HG03060 (cell line): Measurements from ENCODE around the gene EIF2AK2.
"Not testable (repeated sequence)": the region's sequence is repeated elsewhere in the genome, so short reads cannot be mapped to it uniquely, and the experiment has no call there.

Experiments used
- ATAC-seq: cut with Tn5 transposase; IDR thresholded peaks from one replicate; pipeline ENCODE4 v1.9.1; 2021; ENCODE audit warnings: low read depth, moderate number of reproducible peaks; ENCODE audit not compliant: unreplicated experiment

EIF2AK2 gene

GRCh38 chr2:37156857-37157714, at the start of gene EIF2AK2:
EIF2AK2 (minus strand) TSS chr2:37156980; CDS start chr2:37147806, 9,174 bp downstream.
- peak; percentile 64 for ATAC-seq

- no peak for ATAC-seq
These were observed 49.0 kb upstream of the EIF2AK2 start for GRCh38 chr2:37205689-37206341.

DNA sequence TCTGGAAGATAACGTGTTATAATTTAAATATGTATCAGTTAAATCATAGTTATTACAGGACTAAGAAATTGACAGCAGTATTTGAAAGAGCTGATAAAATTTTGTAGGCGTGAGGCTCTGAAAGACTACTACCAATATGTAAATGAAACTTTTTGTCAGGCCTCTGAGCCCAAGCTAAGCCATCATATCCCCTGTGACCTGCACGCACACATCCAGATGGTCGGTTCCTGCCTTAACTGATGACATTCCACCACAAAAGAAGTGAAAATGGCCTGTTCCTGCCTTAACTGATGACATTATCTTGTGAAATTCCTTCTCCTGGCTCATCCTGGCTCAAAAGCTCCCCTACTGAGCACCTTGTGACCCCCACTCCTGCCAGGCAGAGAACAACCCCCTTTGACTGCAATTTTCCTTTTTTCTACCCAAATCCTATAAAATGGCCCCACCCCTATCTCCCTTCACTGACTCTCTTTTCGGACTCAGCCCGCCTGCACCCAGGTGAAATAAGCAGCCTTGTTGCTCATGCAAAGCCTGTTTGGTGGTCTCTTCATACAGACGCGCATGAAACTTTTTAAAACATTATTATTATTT, 48.4 kb upstream of the EIF2AK2 start:
- not testable (repeated sequence) for ATAC-seq

DNA sequence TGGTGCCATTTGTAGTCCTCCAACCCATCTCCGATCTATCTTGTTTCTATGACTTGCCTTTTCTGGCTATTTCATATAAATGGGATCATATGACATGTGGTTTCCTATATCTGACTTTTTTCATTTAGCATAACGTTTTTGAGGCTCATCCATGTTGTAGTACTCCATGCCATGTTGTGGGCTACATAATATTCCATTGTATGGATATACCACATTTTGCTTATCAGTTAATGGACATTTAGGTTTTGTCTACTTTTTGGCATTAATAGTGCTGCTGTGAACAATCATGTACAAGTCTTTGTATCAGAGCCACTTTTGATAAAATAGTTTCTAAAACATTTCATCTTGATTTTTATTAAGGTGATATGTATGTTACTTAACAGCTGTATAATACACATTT, 46.9 kb upstream of the EIF2AK2 start:
- ATAC-seq: no peak

GRCh38 chr2:37201766-37202165, 45.0 kb upstream of the EIF2AK2 start:
- no peak for ATAC-seq

GRCh38 chr2:37201208-37201607, 44.4 kb upstream of the EIF2AK2 start:
- no peak for ATAC-seq

DNA sequence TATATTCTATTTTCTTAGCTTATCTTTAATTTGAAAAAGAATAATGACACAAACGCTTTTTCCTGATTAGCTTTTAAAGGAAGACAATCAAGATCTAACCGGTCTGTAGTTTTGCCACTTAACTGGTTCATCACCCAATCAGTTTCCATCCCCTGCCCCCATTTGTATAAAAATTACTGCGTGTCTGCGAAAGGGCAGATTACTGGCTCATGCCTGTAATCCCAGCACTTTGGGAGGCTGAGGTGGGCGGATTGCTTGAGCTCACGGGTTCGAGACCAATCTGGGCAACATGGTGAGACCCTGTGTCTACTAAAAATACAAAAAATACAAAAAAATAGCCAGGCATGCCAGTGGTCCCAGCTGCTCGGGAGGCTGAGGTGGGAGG, 41.9 kb upstream of the EIF2AK2 start:
- ATAC-seq: no peak

GRCh38 chr2:37196320-37197195, 39.8 kb upstream of the EIF2AK2 start, which contains the start of gene CEBPZOS:
CEBPZOS (plus strand) TSS chr2:37196496; CDS start chr2:37199705, 3,209 bp downstream.
- ATAC-seq: peak; percentile 55

DNA sequence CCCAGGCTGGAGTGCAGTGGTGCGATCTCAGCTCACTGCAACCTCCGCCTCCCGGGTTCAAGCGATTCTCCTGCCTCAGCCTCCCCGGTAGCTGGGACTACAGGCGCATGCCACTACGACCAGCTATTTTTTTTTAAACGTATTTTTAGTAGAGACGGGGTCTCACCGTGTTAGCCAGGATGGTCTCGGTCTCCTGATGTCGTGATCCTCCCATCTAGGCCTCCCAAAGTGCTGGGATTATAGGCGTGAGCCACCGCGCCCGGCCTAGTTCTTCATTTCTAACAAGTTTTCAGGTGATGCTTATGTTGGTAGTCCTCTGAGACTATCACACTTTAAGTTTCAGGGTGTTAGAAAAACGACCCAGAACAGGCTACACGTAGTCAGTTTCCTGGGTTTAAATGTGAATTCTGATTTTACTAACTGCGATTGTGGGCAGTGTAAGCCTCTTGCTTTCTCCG, 39.1 kb upstream of the EIF2AK2 start:
- not testable (repeated sequence) for ATAC-seq

GRCh38 chr2:37192551-37192950, 35.8 kb upstream of the EIF2AK2 start:
- ATAC-seq: no peak

DNA sequence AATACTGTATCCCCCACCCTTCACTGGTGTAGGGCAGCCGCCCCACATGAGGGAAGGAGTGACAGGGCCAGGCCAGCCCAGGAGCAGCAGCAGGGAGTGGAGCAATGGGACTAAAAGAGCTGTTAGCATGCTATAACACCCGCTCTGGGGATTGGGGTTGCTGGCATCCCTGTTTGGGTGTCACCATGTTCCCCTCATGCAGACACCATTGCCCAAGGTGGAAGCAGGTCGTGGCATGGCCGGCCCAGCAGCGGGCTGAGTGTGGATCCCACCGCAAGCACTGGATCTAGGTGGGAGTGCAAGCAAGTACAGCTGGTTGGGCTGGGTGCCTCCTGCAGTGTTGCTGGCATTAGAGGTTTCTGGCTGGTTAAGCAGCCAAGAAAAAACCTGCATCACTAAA, 35.0 kb upstream of the EIF2AK2 start:
- no peak for ATAC-seq

DNA sequence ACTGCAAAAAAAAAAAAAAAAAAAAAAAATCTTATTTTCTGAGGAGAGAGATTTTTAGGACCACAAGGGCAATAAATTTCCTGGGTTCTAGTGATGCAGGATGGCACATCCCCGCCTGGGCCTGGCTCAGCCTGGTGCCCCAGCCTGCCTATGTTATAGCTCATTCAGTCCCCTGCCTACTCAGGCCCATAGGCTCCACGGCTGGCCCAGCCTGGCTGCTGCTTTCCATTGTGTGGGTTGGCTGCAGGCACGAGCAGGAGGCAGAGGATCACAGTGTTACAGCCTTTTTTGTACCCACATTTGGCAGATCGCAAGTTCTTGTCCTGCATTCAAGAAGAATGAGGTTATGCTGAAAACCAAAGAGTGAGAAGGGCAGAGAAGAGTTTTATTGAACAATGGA, 34.5 kb upstream of the EIF2AK2 start:
- no peak for ATAC-seq

DNA sequence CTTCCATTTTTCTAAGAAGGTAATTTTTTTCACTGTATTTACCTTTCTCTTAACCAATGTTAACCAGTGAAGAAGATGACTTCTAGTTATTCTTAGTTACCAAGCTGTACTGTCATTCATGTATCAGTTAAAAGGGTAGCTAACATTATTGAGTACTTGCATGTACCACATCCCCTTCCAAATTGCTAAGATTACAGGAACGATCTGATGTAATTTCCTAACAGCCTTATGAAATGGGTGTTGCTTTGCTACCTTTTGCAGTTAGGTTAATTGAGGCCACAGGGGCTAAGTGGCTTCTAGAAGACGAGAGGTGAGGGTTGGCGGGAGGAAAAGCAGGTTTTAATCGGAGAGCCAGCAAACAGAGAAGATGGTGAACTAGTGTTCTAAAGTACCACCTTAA, 33.5 kb upstream of the EIF2AK2 start:
- no peak for ATAC-seq

GRCh38 chr2:37189452-37190153, 32.8 kb upstream of the EIF2AK2 start:
- no peak for ATAC-seq

DNA sequence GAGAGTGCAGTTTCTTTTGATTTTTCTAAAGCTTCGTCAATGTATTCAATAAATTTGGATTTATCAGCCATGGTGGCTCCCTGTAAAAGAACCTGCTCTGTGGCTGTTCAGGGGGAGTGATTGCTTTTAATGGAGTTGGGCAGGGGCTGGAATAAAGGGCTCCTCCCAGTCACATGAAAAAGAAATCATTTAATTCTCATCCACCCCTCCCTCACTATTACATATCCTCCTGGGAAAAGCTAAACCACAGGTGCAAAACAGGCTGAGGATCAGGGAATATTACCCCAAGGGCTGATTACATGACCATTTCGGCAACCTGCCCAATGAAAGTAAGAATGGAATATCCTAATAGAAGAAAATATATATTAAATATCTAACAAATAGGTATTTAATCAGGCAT, 31.8 kb upstream of the EIF2AK2 start, which contains the start of gene SULT6B1:
Gene SULT6B1, minus strand, starts transcription at position 101 of the 400 bp plus-strand sequence. Its CDS starts 30 bp downstream, at position 71.
- no peak for ATAC-seq

- ATAC-seq: no peak
These were observed 25.2 kb upstream of the EIF2AK2 start for GRCh38 chr2:37181726-37182684.

GRCh38 chr2:37180640-37181039, 23.9 kb upstream of the EIF2AK2 start:
- no peak for ATAC-seq

- ATAC-seq: no peak
These were observed 23.3 kb upstream of the EIF2AK2 start for GRCh38 chr2:37180006-37180639.
